Brain pericyte (primary cell): Measurements from ENCODE around the gene MED13L.
"Not testable (repeated sequence)": the region's sequence is repeated elsewhere in the genome, so short reads cannot be mapped to it uniquely, and the experiment has no call there.

Experiments
- DNase-seq: peaks from one replicate; pipeline ENCODE4 v3.0.0-alpha.2; 2012; ENCODE audit warnings: low read depth, low spot score

Gene MED13L

DNA sequence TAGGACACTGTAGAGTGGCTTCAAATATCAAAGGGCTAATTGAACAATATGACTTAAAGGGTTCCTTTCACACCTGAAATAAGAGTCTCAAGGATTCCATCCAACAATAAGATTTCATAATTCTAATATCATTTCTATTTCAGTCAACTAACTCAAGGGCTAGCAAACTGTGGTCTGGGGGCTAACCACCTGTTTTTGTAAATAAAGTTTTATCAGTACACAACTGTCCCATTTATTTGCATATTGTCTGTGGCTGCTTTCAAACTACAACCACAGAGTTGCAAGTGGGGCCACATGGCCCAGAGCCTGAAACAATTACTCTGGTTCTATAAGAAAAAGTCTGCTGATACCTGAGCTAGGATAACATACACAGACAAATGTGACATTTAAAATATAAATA lies 29.1 kb downstream of the MED13L start:
- no peak for DNase-seq

- DNase-seq: no peak
Measured at GRCh38 chr12:116247377-116247776, 30.1 kb downstream of the MED13L start.

- no peak for DNase-seq
Measured at GRCh38 chr12:116246490-116247179, 30.9 kb downstream of the MED13L start.

DNA sequence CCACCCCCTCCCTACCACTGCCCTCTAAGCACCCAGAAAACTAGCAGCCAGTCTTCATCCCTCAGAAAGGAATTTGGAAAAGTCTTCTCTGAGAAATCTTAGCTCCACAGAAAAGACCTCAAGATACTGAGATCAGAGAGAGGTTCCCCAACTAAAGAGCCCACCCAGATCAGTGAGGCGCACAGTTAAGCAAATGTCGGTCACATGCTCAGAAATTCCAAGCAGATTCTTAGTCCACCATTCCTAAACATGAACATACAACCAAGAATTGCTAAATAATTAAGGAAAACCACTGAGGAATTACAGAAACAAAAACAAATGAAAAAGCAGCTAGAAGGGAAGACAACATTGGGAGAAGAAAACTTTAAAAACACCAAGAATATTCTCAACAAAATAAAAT lies 32.3 kb downstream of the MED13L start:
- DNase-seq: no peak

- no peak for DNase-seq
Measured at GRCh38 chr12:116244474-116245090, 32.9 kb downstream of the MED13L start.

- no peak for DNase-seq
Measured at GRCh38 chr12:116244001-116244400, 33.5 kb downstream of the MED13L start.

GRCh38 chr12:116242740-116243139 lies 34.8 kb downstream of the MED13L start:
- DNase-seq: no peak

GRCh38 chr12:116241157-116241759 lies 36.2 kb downstream of the MED13L start:
- DNase-seq: no peak

GRCh38 chr12:116238570-116239119 lies 38.8 kb downstream of the MED13L start:
- not testable (repeated sequence) for DNase-seq

DNA sequence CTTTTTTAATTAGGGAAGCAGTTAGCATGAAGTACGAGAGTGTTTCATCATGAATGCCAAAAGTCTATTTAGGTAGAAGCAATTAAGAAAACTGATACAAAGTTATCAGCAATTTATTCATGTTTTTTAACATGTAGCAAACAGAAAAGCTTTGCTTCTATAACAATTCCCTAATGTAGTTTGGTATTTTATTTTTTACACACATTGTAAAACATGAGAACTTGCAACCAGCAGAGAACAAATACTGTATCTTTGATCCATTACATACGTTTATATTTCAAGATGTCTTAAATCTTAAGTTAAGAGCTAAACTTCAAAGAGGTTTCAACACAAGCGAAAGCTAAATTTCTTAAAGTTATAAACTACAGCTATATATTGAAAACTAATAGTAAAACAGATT lies 39.3 kb downstream of the MED13L start:
- DNase-seq: no peak

DNA sequence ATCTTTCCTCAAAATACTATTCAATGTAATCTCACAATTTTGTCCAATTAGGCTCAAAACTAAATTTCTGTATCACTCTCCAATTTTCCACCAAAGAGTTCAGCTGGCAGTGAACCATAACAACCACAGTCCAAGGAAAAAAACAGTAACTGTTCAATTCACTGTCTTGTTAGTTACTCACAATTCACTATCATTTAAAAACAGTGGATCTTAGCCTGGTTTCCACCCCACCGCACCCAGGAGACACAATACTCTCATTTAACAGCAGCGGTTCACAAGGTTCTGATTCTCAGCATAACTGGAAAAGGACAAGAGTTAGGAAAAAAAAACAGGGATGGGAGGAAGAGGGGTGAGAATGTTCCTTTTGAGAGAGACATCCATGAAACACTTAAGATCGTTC lies 40.5 kb downstream of the MED13L start:
- DNase-seq: no peak

GRCh38 chr12:116236148-116236731 lies 41.3 kb downstream of the MED13L start:
- DNase-seq: no peak

- DNase-seq: not testable (repeated sequence)
Measured at GRCh38 chr12:116234148-116234547, 43.3 kb downstream of the MED13L start.

DNA sequence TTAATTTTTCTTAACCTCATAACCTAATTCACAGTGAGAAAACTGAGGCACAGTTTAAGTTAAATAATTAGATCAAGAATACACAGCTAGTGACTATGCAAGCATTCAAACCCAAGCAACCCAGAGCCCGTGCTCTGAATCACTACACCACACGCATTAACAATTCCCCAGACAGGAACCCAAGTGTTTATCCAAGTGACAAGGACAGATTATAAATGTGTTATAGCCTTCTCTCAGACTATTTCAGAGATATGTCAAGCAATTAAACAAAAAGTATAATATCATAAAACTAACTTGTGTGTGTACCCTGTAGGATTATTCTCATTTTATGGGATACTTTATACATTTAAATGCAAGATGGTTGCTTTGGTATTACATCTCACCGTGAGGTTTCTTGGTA lies 43.8 kb downstream of the MED13L start:
- no peak for DNase-seq

DNA sequence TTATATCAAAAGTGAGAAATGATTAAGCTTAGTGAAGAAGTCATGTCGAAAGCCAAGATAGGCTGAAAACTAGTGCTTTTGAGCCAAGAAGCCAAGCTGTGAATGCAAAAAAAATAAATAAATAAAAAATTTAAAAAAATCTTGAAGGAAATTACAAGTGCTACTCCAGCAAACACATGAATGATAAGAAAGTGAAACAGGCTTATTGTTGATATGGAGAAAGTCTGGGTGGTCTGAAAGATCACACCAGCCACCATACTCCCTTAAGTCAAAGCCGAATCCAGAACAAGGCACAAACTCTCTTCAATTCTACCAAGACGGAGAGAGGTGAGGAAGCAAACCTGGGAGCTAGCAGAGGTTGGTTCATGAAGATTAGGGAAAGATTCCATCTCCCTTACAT lies 49.7 kb downstream of the MED13L start:
- no peak for DNase-seq

GRCh38 chr12:116226026-116226425 lies 51.5 kb downstream of the MED13L start:
- no peak for DNase-seq

DNA sequence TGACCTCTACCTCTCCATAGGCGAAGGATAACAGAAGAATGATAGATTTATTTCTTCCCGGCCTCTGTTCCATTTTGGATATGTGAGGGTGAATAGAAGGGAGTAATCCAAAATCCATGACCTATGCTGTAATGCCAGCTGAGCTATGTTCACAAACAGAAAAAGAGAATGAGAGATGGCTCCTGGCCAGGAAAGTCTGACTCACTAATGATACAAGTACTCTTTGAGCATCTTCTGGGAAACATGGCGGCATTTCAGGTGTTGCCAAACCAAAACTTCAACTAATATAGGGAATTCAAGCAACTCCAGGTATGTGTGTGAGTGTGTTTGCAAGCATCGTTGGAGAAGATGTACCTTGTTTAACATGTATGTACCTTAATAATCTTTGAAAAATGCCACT lies 55.1 kb downstream of the MED13L start:
- peak; percentile 64 for DNase-seq

GRCh38 chr12:116220756-116221155 lies 56.7 kb downstream of the MED13L start:
- no peak for DNase-seq

- no peak for DNase-seq
Measured at GRCh38 chr12:116217045-116217735, 60.3 kb downstream of the MED13L start.

- DNase-seq: no peak
Measured at GRCh38 chr12:116216022-116216756, 61.3 kb downstream of the MED13L start.

GRCh38 chr12:116215023-116215422 lies 62.5 kb downstream of the MED13L start:
- DNase-seq: no peak
